ENCODE data around the gene PRRC2A. TPM values are rescaled to one million over a fixed set of nuclear protein-coding genes. Genes with fewer than 3 reads are reported as not detected.

PRRC2A gene
- total RNA-seq (2014; rRNA removed) (123 and 169 TPM in 2 replicates), Bru-seq, nascent RNA (percentile 95 among the genes with signal in this experiment), BruChase-seq, experiment 1, labeled RNA remaining after a 6-hour chase (percentile 98 among the genes with signal in this experiment), BruChase-seq, experiment 2, labeled RNA remaining after a 2-hour chase (percentile 96 among the genes with signal in this experiment)
- long read RNA-seq, partial matches to known transcripts = 29 of 33 reads
- long read RNA-seq, other reads (novel, unspliced or antisense) = 2 of 33 reads

DNA sequence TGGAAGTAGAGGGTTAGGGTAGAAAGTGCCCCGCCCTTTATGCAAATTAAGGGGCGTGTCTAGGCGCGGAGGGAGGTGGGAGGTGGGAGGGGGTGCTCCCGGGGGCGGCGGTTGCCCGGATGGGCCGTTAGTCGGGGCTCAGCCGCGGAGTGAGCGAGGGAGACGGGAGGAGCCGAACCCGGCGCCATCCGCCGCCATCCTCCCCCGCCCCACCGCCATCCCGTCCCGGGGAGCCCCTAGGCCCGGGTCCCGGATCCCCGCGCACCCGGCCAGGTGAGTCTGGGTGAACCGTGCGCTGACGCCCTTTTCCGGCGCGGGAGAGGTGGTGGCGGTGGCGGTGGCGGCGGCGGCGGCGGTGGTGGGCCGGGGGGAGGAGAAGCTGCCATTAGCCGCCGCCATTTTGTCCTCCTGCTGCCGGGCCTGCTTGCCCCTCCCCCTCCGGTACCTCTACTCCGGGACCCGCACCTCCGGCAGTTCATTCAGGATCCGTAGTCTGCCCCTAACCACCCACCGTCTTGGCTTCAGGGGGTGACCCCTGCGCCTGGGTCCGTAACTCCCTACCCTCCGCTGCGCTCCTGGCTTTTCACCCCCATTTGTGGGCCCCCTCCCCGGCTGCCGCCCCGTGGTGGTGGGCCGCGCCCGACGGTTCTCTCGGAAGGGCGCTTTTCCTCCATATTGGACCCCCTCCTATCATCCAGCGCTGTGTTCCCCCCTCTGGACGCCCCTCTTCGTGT, at the start of gene PRRC2A:
TSS of gene PRRC2A (plus strand) at position 130 of the 734 bp plus-strand sequence. CDS start 2,075 bp downstream, outside the sequence.
- Histone ChIP-seq H3K9ac (ENCODE audit: low read length) (peak within 1 kb of the TSS; percentile 99), H3K79me2 (ENCODE audit: low read length) (peaks cover 49% of the 10 kb centered on the region), H3K9me3 (ENCODE audit: low read length) (no peaks in the 10 kb centered on the region), H3F3A (ENCODE audit: low read length, unreplicated experiment) (no peaks in the 10 kb centered on the region), H3K9me2 (replicated peaks; ENCODE audit: low read length) (no peaks in the 10 kb centered on the region), H3K27ac (ENCODE audit: low read length) (peak within 1 kb of the TSS; percentile 91), H3K4me2 (ENCODE audit: low read length) (peak within 1 kb of the TSS; percentile 98), H3K27me3 (ENCODE audit: low read length) (no peaks in the 10 kb centered on the region), H4K20me1 (ENCODE audit: low read length) (peaks cover 24% of the 10 kb centered on the region), H2AFZ (ENCODE audit: low read length) (peak within 1 kb of the TSS; percentile 83), H3K4me3 (ENCODE audit: low read length) (peak within 1 kb of the TSS; percentile 99), H3K36me3 (ENCODE audit: low read depth, low read length) (peaks cover 23% of the 10 kb centered on the region), H3K4me1 (ENCODE audit: insufficient read depth, low read length) (peaks cover 17% of the 10 kb centered on the region)
- BruUV-seq (replicated peaks) = no TSS peak
- ATAC-seq = peak; percentile 62
- DNase-seq = no peak
- TF ChIP-seq, protein P1, sequence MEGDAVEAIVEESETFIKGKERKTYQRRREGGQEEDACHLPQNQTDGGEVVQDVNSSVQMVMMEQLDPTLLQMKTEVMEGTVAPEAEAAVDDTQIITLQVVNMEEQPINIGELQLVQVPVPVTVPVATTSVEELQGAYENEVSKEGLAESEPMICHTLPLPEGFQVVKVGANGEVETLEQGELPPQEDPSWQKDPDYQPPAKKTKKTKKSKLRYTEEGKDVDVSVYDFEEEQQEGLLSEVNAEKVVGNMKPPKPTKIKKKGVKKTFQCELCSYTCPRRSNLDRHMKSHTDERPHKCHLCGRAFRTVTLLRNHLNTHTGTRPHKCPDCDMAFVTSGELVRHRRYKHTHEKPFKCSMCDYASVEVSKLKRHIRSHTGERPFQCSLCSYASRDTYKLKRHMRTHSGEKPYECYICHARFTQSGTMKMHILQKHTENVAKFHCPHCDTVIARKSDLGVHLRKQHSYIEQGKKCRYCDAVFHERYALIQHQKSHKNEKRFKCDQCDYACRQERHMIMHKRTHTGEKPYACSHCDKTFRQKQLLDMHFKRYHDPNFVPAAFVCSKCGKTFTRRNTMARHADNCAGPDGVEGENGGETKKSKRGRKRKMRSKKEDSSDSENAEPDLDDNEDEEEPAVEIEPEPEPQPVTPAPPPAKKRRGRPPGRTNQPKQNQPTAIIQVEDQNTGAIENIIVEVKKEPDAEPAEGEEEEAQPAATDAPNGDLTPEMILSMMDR (conservative IDR thresholded peaks at IDR 0.05; ENCODE audit: low read depth, low read length) = no peak
- TF ChIP-seq EZH2 (IDR thresholded peaks at IDR 0.05; ENCODE audit: low read length, unreplicated experiment) (no peak), EZH2phosphoT487 (IDR thresholded peaks at IDR 0.05; ENCODE audit: borderline replicate concordance, low read length) (no peak)
- CTCF ChIA-PET = no interaction called here
- intact Hi-C loops (cut with micrococcal nuclease) = loop anchor here (1.0 kb wide), 2 partner anchors 32 to 45 kb away; partner anchors contain the start of gene BAG6
- POLR2A ChIA-PET (ENCODE audit: unreplicated experiment) = no interaction called here

DNA sequence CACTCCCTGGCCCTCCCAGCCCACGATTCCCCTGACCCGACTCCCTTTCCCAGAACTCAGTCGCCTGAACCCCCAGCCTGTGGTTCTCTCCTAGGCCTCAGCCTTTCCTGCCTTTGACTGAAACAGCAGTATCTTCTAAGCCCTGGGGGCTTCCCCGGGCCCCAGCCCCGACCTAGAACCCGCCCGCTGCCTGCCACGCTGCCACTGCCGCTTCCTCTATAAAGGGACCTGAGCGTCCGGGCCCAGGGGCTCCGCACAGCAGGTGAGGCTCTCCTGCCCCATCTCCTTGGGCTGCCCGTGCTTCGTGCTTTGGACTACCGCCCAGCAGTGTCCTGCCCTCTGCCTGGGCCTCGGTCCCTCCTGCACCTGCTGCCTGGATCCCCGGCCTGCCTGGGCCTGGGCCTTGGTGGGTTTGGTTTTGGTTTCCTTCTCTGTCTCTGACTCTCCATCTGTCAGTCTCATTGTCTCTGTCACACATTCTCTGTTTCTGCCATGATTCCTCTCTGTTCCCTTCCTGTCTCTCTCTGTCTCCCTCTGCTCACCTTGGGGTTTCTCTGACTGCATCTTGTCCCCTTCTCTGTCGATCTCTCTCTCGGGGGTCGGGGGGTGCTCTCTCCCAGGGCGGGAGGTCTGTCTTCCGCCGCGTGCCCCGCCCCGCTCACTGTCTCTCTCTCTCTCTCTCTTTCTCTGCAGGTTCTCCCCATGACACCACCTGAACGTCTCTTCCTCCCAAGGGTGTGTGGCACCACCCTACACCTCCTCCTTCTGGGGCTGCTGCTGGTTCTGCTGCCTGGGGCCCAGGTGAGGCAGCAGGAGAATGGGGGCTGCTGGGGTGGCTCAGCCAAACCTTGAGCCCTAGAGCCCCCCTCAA, 48.2 kb upstream of the PRRC2A start, which contains the start of gene LTA:
TSS of gene LTA (plus strand) at position 249 of the 871 bp plus-strand sequence. CDS start at position 703, 454 bp downstream.
- H3K27me3 ChIP-seq (ENCODE audit: low read length) = no peaks in the 10 kb centered on the region
- ATAC-seq (no peak), DNase-seq (no peak)
- no peaks in the 10 kb centered on the region for H3K9me2 ChIP-seq (replicated peaks; ENCODE audit: low read length)
- no peaks in the 10 kb centered on the region for H3F3A ChIP-seq (ENCODE audit: low read length, unreplicated experiment)
- TF ChIP-seq EZH2 (IDR thresholded peaks at IDR 0.05; ENCODE audit: low read length, unreplicated experiment) = no peak
- TF ChIP-seq, protein P1 (conservative IDR thresholded peaks at IDR 0.05; ENCODE audit: low read depth, low read length) = no peak
- no peak for TF ChIP-seq EZH2phosphoT487 (IDR thresholded peaks at IDR 0.05; ENCODE audit: borderline replicate concordance, low read length)
- ChIA-PET POLR2A (ENCODE audit: unreplicated experiment) (no interaction called here), CTCF (no interaction called here)
- H2AFZ ChIP-seq (ENCODE audit: low read length) = no peak within 1 kb of the TSS
- no peaks in the 10 kb centered on the region for H3K9me3 ChIP-seq (ENCODE audit: low read length)
- H3K36me3 ChIP-seq (ENCODE audit: low read depth, low read length) = no peaks in the 10 kb centered on the region
- no peaks in the 10 kb centered on the region for H3K79me2 ChIP-seq (ENCODE audit: low read length)
- H3K27ac ChIP-seq (ENCODE audit: low read length) = no peak within 1 kb of the TSS
- BruUV-seq (replicated peaks) = no TSS peak
- H3K9ac ChIP-seq (ENCODE audit: low read length) = no peak within 1 kb of the TSS
- H3K4me3 ChIP-seq (ENCODE audit: low read length) = no peak within 1 kb of the TSS
- no peaks in the 10 kb centered on the region for H4K20me1 ChIP-seq (ENCODE audit: low read length)
- H3K4me2 ChIP-seq (ENCODE audit: low read length) = no peak within 1 kb of the TSS
- H3K4me1 ChIP-seq (ENCODE audit: insufficient read depth, low read length) = no peaks in the 10 kb centered on the region
- intact Hi-C loops (cut with micrococcal nuclease) = no loop called here

All from PC-3 (cell line).